Testis (tissue), 3 donors: ENCODE measurements around the gene SSR4. TPM values are rescaled to one million over a fixed set of nuclear protein-coding genes. Genes with fewer than 3 reads are reported as not detected.

Experiments used
- DNase-seq: peaks from one replicate; pipeline ENCODE4 v3.0.0-alpha.2; 2019
- H3K27ac ChIP-seq, 2 donors: fragments of 200-600 bp; sonication (generic); one replicate each; pipeline ENCODE4 v1.5.1; 2019
- H3K27me3 ChIP-seq: fragments of 200-600 bp; sonication (generic); one replicate; pipeline ENCODE4 v1.5.1; 2019
- H3K36me3 ChIP-seq: fragments of 200-600 bp; sonication (generic); one replicate; pipeline ENCODE4 v1.5.1; 2017; ENCODE audit warnings: low read depth; ENCODE audit errors: missing control alignments
- H3K4me1 ChIP-seq: fragments of 200-600 bp; sonication (generic); one replicate; pipeline ENCODE4 v1.5.1; 2019
- H3K4me3 ChIP-seq, 2 donors: fragments of 200-600 bp; sonication (generic); one replicate each; pipeline ENCODE4 v1.5.1; 2017 to 2019
- H3K9me3 ChIP-seq: fragments of 200-600 bp; sonication (generic); one replicate; pipeline ENCODE4 v1.5.1; 2017
- POLR2A ChIP-seq: fragments of 450-650 bp; IDR thresholded peaks from one replicate; pipeline ENCODE4 v1.6.1; 2017; ENCODE audit warnings: antibody characterized with exemption, mild to moderate bottlenecking, moderate library complexity
- WGBS, 2 donors: methylation state at CpG; one replicate each; pipeline ENCODE4 v1.1.5; 2018; 5-methylcytosine and 5-hydroxymethylcytosine counted together
- intact Hi-C: fragments of 100-400 bp; cut with DNase I; formaldehyde crosslinking; loops from one replicate; pipeline ENCODE4 v1.15.1; 2023; ENCODE audit warnings: low total_unique reads
- polyA plus RNA-seq: library from polyadenylated mRNA; stranded (reverse); fragments of 350-450 nt; fragmentation: Illumina TruSeq; extraction: RNeasy Lipid Tissue Mini Kit (QIAGEN cat#74804); gene quantifications from one replicate; pipeline ENCODE4 v1.2.3, GENCODE V29; 2014; ENCODE audit warnings: low read depth, low replicate concordance; ENCODE audit not compliant: insufficient read depth
- total RNA-seq, 2 donors: library from RNA; depleted of rRNA; stranded (reverse); fragments of >200 nt; gene quantifications; one replicate each; pipeline ENCODE4 v1.2.3, GENCODE V29; 2016
- TF ChIP-seq, protein P1 (sequence below), 3 experiments: fragments of 450-650 bp in 2 of 3; fragments of 200-600 bp in 1 of 3; sonication (generic) in 1 of 3; IDR thresholded peaks; one replicate each; pipeline ENCODE4 v1.5.1; 2016 to 2019; ENCODE audit warnings: antibody characterized with exemption in 3 of 3, mild to moderate bottlenecking in 2 of 3, moderate library complexity in 1 of 3

Gene SSR4
- total and polyA plus RNA-seq, 3 donors from 2014 or later, result 246 to 294 (median 275) TPM

- TF ChIP-seq, protein P1, sequence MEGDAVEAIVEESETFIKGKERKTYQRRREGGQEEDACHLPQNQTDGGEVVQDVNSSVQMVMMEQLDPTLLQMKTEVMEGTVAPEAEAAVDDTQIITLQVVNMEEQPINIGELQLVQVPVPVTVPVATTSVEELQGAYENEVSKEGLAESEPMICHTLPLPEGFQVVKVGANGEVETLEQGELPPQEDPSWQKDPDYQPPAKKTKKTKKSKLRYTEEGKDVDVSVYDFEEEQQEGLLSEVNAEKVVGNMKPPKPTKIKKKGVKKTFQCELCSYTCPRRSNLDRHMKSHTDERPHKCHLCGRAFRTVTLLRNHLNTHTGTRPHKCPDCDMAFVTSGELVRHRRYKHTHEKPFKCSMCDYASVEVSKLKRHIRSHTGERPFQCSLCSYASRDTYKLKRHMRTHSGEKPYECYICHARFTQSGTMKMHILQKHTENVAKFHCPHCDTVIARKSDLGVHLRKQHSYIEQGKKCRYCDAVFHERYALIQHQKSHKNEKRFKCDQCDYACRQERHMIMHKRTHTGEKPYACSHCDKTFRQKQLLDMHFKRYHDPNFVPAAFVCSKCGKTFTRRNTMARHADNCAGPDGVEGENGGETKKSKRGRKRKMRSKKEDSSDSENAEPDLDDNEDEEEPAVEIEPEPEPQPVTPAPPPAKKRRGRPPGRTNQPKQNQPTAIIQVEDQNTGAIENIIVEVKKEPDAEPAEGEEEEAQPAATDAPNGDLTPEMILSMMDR (IDR thresholded peaks at IDR 0.05), result peak; percentile 71 to 81 (median 80)
- no peak for TF ChIP-seq POLR2A
- no peak within 1 kb of the TSS for H3K4me3 ChIP-seq
- 46% methylated on average over 15 of the region's 26 CpGs; no CpG with 5 or more reads in 1 of the 2 donors for WGBS, 2 donors
- peak within 1 kb of the TSS; percentile 39 to 72 for H3K27ac ChIP-seq
- intact Hi-C loops, result loop anchor here (10.0 kb wide), 1 partner anchor 191 kb away; no protein-coding TSS in a partner anchor
- peaks cover 14% of the 10 kb centered on the region for H3K4me1 ChIP-seq
- no peaks in the 10 kb centered on the region for H3K36me3 ChIP-seq
- no peaks in the 10 kb centered on the region for H3K9me3 ChIP-seq
- H3K27me3 ChIP-seq, result no peaks in the 10 kb centered on the region
- DNase-seq, result peak; percentile 79
Observed at GRCh38 chrX:153763989-153764755, 30.3 kb upstream of the SSR4 start, which contains the start of gene PLXNB3. TSS of gene PLXNB3 (plus strand) at chrX:153764249. CDS start at chrX:153765536, 1,287 bp downstream.

GRCh38 chrX:153764786-153765137, 29.7 kb upstream of the SSR4 start:
- Histone ChIP-seq H3K36me3 (no peaks in the 10 kb centered on the region), H3K9me3 (no peaks in the 10 kb centered on the region), H3K4me1 (peaks cover 14% of the 10 kb centered on the region), H3K4me3 (no peak overlapping the region), H3K27me3 (no peaks in the 10 kb centered on the region), H3K27ac (peak overlapping the region; percentile 39 to 72)
- TF ChIP-seq POLR2A, result no peak
- DNase-seq, result no peak
- 53% methylated on average over 3 of the region's 7 CpGs; no CpG with 5 or more reads in 1 of the 2 donors for WGBS, 2 donors
- intact Hi-C loops, result loop anchor here (10.0 kb wide), 1 partner anchor 190 kb away; no protein-coding TSS in a partner anchor

GRCh38 chrX:153765138-153766079, 29.1 kb upstream of the SSR4 start:
- DNase-seq, result peak; percentile 65
- 56% methylated on average over 11 of the region's 27 CpGs; no CpG with 5 or more reads in 1 of the 2 donors for WGBS, 2 donors
- Histone ChIP-seq H3K9me3 (no peaks in the 10 kb centered on the region), H3K27me3 (no peaks in the 10 kb centered on the region), H3K4me3 (no peak overlapping the region), H3K4me1 (peaks cover 14% of the 10 kb centered on the region), H3K27ac (peak overlapping the region; percentile 72), H3K36me3 (no peaks in the 10 kb centered on the region)
- TF ChIP-seq POLR2A, result no peak
- TF ChIP-seq, protein P1 (IDR thresholded peaks at IDR 0.05), result no peak
- intact Hi-C loops, result loop anchor here (10.0 kb wide), 1 partner anchor 189 kb away; no protein-coding TSS in a partner anchor

DNA sequence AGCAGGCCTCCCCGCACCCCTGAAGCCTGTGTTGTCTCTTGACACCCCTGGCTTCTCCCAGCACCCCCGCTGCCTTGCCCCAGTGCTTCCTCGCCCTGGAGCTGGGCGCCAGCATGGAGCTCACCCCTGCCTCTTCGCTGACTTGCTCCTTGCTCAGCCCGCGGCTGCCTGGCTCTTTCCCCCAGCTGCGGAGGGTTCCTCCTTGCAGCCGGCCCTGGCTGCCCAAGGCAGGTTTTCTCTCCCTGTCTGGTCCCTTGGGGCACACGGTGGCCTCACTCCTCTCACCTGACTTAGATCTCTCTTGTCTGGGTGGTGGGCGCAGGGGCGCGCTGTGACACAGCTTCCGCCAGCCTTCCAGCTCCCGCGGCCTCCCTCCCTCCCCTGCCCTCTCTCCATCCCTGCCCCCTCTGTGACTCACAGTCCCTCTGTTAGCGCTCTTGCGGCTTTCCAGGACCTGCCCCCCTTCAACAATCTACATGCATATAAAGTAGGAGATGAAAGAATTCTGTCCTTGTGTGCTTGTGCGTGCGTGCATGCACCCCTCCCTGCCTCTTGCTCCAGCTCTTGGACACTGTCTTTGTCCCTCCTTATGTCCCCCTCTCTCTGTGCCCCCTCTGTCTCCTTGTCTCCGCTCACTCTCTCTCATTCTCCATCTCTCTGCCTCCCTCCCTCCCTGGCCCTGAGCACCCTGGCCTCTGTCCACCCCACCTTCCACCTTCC, 28.2 kb upstream of the SSR4 start:
- Histone ChIP-seq H3K4me1 (peaks cover 14% of the 10 kb centered on the region), H3K36me3 (no peaks in the 10 kb centered on the region), H3K9me3 (no peaks in the 10 kb centered on the region), H3K27ac (peak overlapping the region; percentile 72), H3K4me3 (no peak overlapping the region), H3K27me3 (no peaks in the 10 kb centered on the region)
- no peak for DNase-seq
- intact Hi-C loops, result loop anchor here (10.0 kb wide), 1 partner anchor 189 kb away; no protein-coding TSS in a partner anchor
- 34 to 47% methylated on average over 11 to 20 of the region's 21 CpGs for WGBS, 2 donors
- no peak for TF ChIP-seq POLR2A
- TF ChIP-seq, protein P1 (IDR thresholded peaks at IDR 0.05), result no peak
